AG04449 (cell line): Measurements from ENCODE around the gene SLFN11.
"Not testable (repeated sequence)": the region's sequence is repeated elsewhere in the genome, so short reads cannot be mapped to it uniquely, and the experiment has no call there.

Experiments used
- CTCF ChIA-PET: fragments of 350-600 bp; formaldehyde crosslinking; extraction: SDS; loops from one replicate; lab custom pipeline; 2021; ENCODE audit warnings: antibody characterized with exemption; lab: Yijun Ruan, JAX
- POLR2A ChIA-PET: fragments of 400-600, 350-600 bp; formaldehyde crosslinking; extraction: SDS; loops from one replicate; lab custom pipeline; 2020; ENCODE audit warnings: antibody characterized with exemption, inconsistent platforms; lab: Yijun Ruan, JAX
- DNase-seq: peaks from one replicate; pipeline ENCODE4 v3.0.0-alpha.2; 2010; ENCODE audit warnings: low read depth, low spot score
- H3K4me3 ChIP-seq: 2 replicates; pipeline ENCODE4 v1.5.1; 2011; ENCODE audit warnings: low read depth, mild to moderate bottlenecking, control low read depth, low read length
- TF ChIP-seq, protein P1 (sequence below): IDR thresholded peaks from one replicate; pipeline ENCODE4 v1.5.1; 2011; ENCODE audit warnings: mild to moderate bottlenecking, moderate library complexity, low read length, control low read depth, inconsistent platforms; ENCODE audit not compliant: insufficient read depth; ENCODE audit errors: missing control alignments

Gene SLFN11

GRCh38 chr17:35312790-35313711, 60.4 kb downstream of the SLFN11 start:
- H3K4me3 ChIP-seq, result peak overlapping the region; percentile 12; the same call in 1 of the 2 replicates
- peak; percentile 16 for DNase-seq
- ChIA-PET POLR2A (no interaction called here), CTCF (interaction anchor here (0.6 to 11.1 kb wide), 37 partner anchors 9 to 434 kb away, joined by 3 to 455 read pairs (median 4); partner anchors contain the start of genes RASL10B and SLFN12L)
- TF ChIP-seq, protein P1, sequence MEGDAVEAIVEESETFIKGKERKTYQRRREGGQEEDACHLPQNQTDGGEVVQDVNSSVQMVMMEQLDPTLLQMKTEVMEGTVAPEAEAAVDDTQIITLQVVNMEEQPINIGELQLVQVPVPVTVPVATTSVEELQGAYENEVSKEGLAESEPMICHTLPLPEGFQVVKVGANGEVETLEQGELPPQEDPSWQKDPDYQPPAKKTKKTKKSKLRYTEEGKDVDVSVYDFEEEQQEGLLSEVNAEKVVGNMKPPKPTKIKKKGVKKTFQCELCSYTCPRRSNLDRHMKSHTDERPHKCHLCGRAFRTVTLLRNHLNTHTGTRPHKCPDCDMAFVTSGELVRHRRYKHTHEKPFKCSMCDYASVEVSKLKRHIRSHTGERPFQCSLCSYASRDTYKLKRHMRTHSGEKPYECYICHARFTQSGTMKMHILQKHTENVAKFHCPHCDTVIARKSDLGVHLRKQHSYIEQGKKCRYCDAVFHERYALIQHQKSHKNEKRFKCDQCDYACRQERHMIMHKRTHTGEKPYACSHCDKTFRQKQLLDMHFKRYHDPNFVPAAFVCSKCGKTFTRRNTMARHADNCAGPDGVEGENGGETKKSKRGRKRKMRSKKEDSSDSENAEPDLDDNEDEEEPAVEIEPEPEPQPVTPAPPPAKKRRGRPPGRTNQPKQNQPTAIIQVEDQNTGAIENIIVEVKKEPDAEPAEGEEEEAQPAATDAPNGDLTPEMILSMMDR, result peak; percentile 69

DNA sequence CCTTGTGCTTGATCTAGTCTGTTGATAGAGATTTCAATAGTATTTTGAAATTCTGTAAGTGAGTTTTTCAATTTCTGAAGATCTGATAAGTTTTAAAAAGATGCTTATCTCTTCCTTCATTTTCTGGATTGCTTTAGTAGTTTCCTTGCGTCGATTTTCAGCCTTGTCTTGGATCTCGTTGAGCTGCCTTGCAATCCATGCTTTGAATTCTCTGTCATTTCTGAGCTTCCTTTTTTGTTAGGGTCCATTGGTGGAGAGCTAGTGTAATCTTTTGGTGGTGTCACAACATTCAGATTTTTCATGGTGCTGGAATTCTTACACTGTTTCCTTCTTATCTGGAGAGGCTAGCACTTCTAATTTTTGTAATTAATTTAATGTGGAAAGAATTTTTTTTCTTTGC, 61.1 kb downstream of the SLFN11 start:
- DNase-seq, result no peak
- CTCF ChIA-PET, result interaction anchor here (0.6 to 11.1 kb wide), 28 partner anchors 9 to 435 kb away, joined by 3 to 455 read pairs (median 4); partner anchors contain the start of genes RASL10B and SLFN12L
- POLR2A ChIA-PET, result no interaction called here
- TF ChIP-seq, protein P1, result no peak
- H3K4me3 ChIP-seq, result no peak overlapping the region

GRCh38 chr17:35309345-35309744, 64.1 kb downstream of the SLFN11 start:
- CTCF ChIA-PET, result interaction anchor here (1.0 to 11.1 kb wide), 2 partner anchors 229 to 438 kb away, joined by 3 to 455 read pairs; partner anchors contain the start of gene SLFN12L
- POLR2A ChIA-PET, H3K4me3 ChIP-seq, DNase-seq: not testable (repeated sequence)
